ENCODE measurements around the gene CDX2. TPM values are rescaled to one million over a fixed set of nuclear protein-coding genes. Genes with fewer than 3 reads are reported as not detected.

The CDX2 gene
- total and polyA plus RNA-seq, 9 of the 15 experiments (the other 6 are each of a cell fraction or from before 2014, with no cell fraction given): 0.04 TPM; not detected in 8

GRCh38 chr13:27962128-27962841 is 6.8 kb downstream of the CDX2 start:
- Histone ChIP-seq H3K9me1 (ENCODE audit: control insufficient read depth, insufficient read depth, low read length) (no peaks in the 10 kb centered on the region), H3K4me2 (ENCODE audit: insufficient read depth, low read length) (no peak overlapping the region), H3K4me1 (replicated peaks in 1 of 2; ENCODE audit: control insufficient read depth in 2 of 2, insufficient read depth in 2 of 2, low read length in 2 of 2) (peaks cover 0 to 13% of the 10 kb centered on the region in 2 experiments; a peak in 2 of 5 replicates), H3K4me3 (no peak overlapping the region), H3K9ac (ENCODE audit: insufficient read depth in 1 of 2, low read depth in 2 of 2, low read length in 2 of 2) (no peak overlapping the region), H2AFZ (ENCODE audit: low read depth, low read length) (no peak overlapping the region), H3K9me3 (replicated peaks; ENCODE audit: control insufficient read depth, insufficient read depth, low read depth, low read length) (no peaks in the 10 kb centered on the region), H4K20me1 (replicated peaks; ENCODE audit: control insufficient read depth, insufficient read depth, low read length) (no peaks in the 10 kb centered on the region; the same call in 1 of the 2 replicates), H3K79me2 (ENCODE audit: control insufficient read depth, insufficient read depth, low read length) (no peaks in the 10 kb centered on the region), H3K27ac (ENCODE audit: extremely low read depth, low read depth, low read length) (no peak overlapping the region), H3K36me3 (ENCODE audit: control insufficient read depth, insufficient read depth, low read length) (no peaks in the 10 kb centered on the region), H3K27me3 (ENCODE audit: control insufficient read depth in 2 of 2, insufficient read depth in 2 of 2, low read length in 2 of 2) (peaks cover 8 to 48% of the 10 kb centered on the region in 2 experiments; a peak in 4 of 5 replicates)
- ATAC-seq (no peak), FAIRE-seq (no peak), DNase-seq (ENCODE audit: extremely low read depth in 1 of 4, low spot score in 3 of 4) (no peak)
- whole genome bisulfite sequencing (ENCODE audit: insufficient coverage, low coverage, missing lambda C conversion rate): 0% methylated on average over 1 of the region's 6 CpGs
- POLR2A ChIA-PET: interaction anchor here (0.7 to 1.0 kb wide), 2 partner anchors 15 to 425 kb away, joined by 3 read pairs; no protein-coding TSS in a partner anchor
- intact Hi-C loops (cut with micrococcal nuclease) (no loop called here), in situ Hi-C loops (cut with MboI) (loop anchor here (25.0 kb wide), 1 partner anchor 450 kb away; no protein-coding TSS in a partner anchor)
- TF ChIP-seq ZNF24 (IDR thresholded peaks at IDR 0.05) (no peak), SP1 (CRISPR knock-in tag; IDR thresholded peaks at IDR 0.05) (no peak), ZNF398 (CRISPR knock-in tag; IDR thresholded peaks at IDR 0.05) (no peak), MEF2D (tag; conservative IDR thresholded peaks at IDR 0.05; ENCODE audit: low read depth) (no peak), POU5F1 (IDR thresholded peaks at IDR 0.05; ENCODE audit: borderline replicate concordance, low read depth, low read length, partially characterized antibody) (no peak)
- BruUV-seq (replicated peaks): no TSS peak
- CTCF ChIA-PET (ENCODE audit: low intra/inter-chr PET ratio): no interaction called here

All from K562 (cell line).